GM06990 (cell line): ENCODE data around the gene FBXO33.

Source experiments
- DNase-seq: peaks from one replicate; pipeline ENCODE4 v3.0.0-alpha.2; 2011; ENCODE audit not compliant: insufficient read length; ENCODE audit errors: extremely low read depth
- H3K27me3 ChIP-seq: replicated peaks from 2 replicates; pipeline ENCODE4 v1.6.0; 2011; ENCODE audit warnings: low read length; ENCODE audit not compliant: control insufficient read depth, insufficient read depth
- H3K36me3 ChIP-seq: 2 replicates; pipeline ENCODE4 v1.5.1; 2011; ENCODE audit warnings: low read length; ENCODE audit not compliant: control insufficient read depth, insufficient read depth
- H3K4me3 ChIP-seq: replicated peaks from 2 replicates; pipeline ENCODE4 v1.5.1; 2011; ENCODE audit warnings: low read depth, mild to moderate bottlenecking, control low read depth, low read length
- TF ChIP-seq, protein P1 (sequence below): IDR thresholded peaks from 2 replicates; pipeline ENCODE4 v1.5.1; 2011; ENCODE audit warnings: low read length, control low read depth, mild to moderate bottlenecking, inconsistent platforms; ENCODE audit not compliant: insufficient read depth, poor library complexity, severe bottlenecking

FBXO33 gene

DNA sequence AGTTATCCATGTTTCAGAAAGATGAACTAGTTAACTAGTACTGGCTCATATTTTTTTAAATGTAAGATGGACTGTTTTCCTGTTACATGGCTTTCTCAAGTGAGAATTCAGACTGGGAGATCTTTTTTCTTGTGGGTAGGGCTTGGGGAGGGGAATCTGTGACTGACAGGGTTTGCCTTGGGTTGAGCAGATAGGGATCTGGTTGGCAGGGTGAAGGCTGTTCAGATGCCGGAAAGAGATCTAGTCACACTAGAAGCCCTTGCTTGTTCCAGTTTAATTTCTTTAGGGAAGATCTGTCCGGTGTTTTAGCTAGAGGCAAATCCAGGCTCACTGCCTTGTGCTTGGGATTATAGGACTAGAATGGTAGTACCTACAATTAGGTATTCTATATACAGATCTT, 63.2 kb downstream of the FBXO33 start:
- TF ChIP-seq, protein P1, sequence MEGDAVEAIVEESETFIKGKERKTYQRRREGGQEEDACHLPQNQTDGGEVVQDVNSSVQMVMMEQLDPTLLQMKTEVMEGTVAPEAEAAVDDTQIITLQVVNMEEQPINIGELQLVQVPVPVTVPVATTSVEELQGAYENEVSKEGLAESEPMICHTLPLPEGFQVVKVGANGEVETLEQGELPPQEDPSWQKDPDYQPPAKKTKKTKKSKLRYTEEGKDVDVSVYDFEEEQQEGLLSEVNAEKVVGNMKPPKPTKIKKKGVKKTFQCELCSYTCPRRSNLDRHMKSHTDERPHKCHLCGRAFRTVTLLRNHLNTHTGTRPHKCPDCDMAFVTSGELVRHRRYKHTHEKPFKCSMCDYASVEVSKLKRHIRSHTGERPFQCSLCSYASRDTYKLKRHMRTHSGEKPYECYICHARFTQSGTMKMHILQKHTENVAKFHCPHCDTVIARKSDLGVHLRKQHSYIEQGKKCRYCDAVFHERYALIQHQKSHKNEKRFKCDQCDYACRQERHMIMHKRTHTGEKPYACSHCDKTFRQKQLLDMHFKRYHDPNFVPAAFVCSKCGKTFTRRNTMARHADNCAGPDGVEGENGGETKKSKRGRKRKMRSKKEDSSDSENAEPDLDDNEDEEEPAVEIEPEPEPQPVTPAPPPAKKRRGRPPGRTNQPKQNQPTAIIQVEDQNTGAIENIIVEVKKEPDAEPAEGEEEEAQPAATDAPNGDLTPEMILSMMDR: no peak
- Histone ChIP-seq H3K4me3 (no peak overlapping the region), H3K36me3 (no peaks in the 10 kb centered on the region), H3K27me3 (no peaks in the 10 kb centered on the region)
- DNase-seq: no peak

DNA sequence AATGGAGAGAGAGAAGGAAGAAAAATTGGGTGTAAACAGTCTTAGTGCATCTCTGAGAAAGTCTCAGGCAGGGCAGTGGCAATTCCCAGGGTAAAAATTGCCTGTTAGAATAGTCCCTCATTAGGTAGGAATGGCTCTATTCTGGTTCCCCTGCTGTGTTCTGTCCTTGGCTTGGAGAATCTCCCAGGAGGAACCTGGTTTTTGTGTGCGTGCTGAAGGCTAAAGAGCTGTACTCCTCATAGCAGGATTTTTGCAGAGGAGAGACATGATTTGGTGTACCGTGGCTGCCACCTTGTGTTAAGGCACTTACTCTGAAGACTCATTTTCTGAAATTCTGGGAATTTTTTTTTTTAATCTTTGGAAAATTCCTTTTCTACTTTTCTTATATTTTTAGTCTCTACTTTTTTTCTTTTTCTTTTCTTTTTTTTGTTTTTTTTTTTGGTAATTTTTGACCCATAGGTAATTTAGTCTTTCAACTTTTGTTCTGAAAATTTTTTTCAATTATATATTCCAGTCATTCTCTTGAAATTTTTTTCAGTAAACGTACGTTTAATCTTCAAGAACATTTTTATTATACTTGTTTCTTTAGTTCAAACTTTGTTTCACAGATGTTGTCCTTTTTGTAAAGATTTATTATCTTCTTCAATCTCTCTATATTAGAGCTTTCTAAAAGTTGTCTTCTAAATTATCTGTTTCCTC, 63.8 kb downstream of the FBXO33 start:
- TF ChIP-seq, protein P1: peak; percentile 39
- Histone ChIP-seq H3K36me3 (no peaks in the 10 kb centered on the region), H3K4me3 (no peak overlapping the region), H3K27me3 (no peaks in the 10 kb centered on the region)
- no peak for DNase-seq

DNA sequence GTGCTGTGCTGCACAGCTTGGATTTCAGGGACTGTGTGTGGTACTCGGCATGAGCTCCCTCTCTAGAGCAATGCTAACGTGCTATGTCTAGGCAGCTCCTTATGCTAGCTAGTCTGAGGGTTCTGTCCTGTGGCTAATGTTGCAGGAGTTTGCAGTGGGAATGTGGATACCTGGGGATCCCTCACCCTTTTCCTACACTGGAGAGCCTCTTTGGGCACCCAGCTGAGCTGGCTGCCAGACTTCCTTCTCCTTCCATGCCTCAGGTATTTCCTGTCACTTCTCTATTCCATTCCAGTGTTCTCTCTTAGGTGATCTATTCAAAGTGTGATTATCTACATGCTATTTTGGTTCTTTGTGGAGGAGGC, 64.9 kb downstream of the FBXO33 start:
- Histone ChIP-seq H3K36me3 (no peaks in the 10 kb centered on the region), H3K27me3 (no peaks in the 10 kb centered on the region), H3K4me3 (no peak overlapping the region)
- TF ChIP-seq, protein P1: no peak
- DNase-seq: no peak

DNA sequence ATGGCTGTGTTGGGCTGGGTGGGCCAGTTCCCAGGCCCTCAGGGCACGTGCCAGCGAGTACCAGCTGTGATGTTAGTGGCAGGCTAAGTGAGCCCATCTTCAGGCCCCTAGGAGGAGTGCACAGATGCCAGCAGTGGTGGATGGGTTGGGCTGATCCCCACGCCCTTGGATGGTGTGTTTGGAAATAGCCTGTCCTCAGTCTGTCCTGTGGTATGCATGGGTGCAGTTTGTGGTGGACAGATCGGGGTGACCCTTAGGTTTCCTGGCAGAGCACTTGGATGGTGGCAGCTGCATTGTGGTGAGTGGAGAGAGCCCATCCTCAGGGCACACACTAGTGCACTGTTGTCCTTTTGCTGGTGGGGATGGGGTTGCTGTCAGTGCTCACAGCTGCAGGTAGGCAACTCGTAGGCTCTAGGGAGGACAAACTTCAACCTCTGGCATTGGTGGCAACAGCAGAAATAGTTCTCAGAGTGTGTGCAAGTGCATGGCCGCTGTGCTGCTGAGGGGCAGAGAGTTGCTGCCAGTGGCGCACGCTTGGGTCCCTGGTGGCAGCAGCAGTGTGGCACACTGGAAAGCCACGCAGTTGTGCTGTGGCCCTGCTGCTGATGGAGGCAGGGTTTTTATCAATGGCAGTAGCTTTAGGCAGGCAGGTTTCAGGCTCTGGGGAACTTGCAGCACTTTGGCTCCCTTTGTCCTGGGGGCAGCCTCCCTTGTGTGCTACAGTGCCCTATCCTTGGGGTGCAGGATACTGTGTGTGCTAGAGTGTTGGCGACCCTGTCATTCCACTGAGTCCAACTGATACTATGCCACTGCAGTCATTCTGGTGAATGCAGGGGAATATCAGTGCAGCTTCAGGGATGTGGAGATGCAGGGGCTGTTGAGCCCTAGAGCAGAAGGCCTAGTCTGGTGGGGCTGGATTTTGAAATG, 65.5 kb downstream of the FBXO33 start:
- no peak for DNase-seq
- no peaks in the 10 kb centered on the region for H3K36me3 ChIP-seq
- H3K27me3 ChIP-seq: no peaks in the 10 kb centered on the region
- TF ChIP-seq, protein P1: no peak
- no peak overlapping the region for H3K4me3 ChIP-seq

DNA sequence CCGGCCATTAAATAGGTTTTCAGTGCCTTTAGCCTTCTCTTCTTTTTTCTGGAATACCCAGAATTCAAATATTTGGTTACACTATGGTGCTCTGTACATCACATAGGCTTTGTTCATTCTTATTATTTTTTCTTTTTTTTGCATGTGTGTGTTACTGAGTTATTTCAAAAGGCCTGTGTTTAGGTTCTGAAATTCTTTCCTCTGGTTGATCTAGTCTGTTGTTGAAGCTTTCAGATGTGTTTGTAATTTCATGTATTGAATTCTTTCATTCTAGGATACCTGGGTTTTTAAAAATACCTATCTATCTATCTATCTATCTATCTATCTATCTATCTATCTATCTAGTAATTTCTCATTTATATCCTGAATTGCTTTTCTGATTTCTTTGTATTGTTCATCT, 66.9 kb downstream of the FBXO33 start:
- H3K4me3 ChIP-seq: no peak overlapping the region
- TF ChIP-seq, protein P1: no peak
- H3K36me3 ChIP-seq: no peaks in the 10 kb centered on the region
- no peaks in the 10 kb centered on the region for H3K27me3 ChIP-seq
- no peak for DNase-seq
